H1 (cell line): ENCODE data around the gene ANO9. TPM values are rescaled to one million over a fixed set of nuclear protein-coding genes. Genes with fewer than 3 reads are reported as not detected.

ENCODE experiments used
- CTCF ChIA-PET: fragments of 300-600 bp; sonication (Branson Sonifier 250); formaldehyde crosslinking; loops from one replicate; lab custom pipeline; 2021; ENCODE audit not compliant: partially characterized antibody; lab: Charles Lee
- POLR2A ChIA-PET: fragments of 300-600 bp; sonication (Branson Sonifier 250); formaldehyde crosslinking; loops from one replicate; lab custom pipeline; 2021; ENCODE audit warnings: inconsistent platforms; ENCODE audit not compliant: partially characterized antibody; lab: Charles Lee
- DNase-seq, 2 experiments: peaks; one replicate each; pipeline versions ENCODE4 v3.0.0 to v3.0.0-alpha.2; 2010 to 2022; ENCODE audit warnings: low spot score in 2 of 2, low read depth in 1 of 2, mixed read lengths in 1 of 2
- FAIRE-seq: peaks from 2 replicates; lab custom pipeline; 2011; peaks lifted over from hg19 to GRCh38; lab: Jason Lieb, UNC
- H2AFZ ChIP-seq: 2 replicates; pipeline ENCODE4 v1.8.1; 2012; ENCODE audit warnings: low read length, inconsistent platforms
- H2AK5ac ChIP-seq: 2 replicates; pipeline ENCODE4 v1.6.1; 2013; ENCODE audit warnings: low read depth, low read length
- H2BK120ac ChIP-seq: replicated peaks from 2 replicates; pipeline ENCODE3; 2013; ENCODE audit warnings: low read depth, low read length, inconsistent platforms
- H2BK12ac ChIP-seq: 2 replicates; pipeline ENCODE4 v1.6.1; 2013; ENCODE audit warnings: low read depth, low read length
- H2BK15ac ChIP-seq: 2 replicates; pipeline ENCODE4 v1.6.1; 2013; ENCODE audit warnings: low read length
- H2BK20ac ChIP-seq: 2 replicates; pipeline ENCODE4 v1.6.1; 2013; ENCODE audit warnings: low read length
- H2BK5ac ChIP-seq: 2 replicates; pipeline ENCODE4 v1.6.1; 2013; ENCODE audit warnings: low read depth, low read length
- H3K14ac ChIP-seq: 2 replicates; pipeline ENCODE4 v1.6.1; 2013; ENCODE audit warnings: inconsistent platforms; ENCODE audit not compliant: insufficient read length
- H3K18ac ChIP-seq: 2 replicates; pipeline ENCODE4 v1.6.1; 2013; ENCODE audit warnings: low read length; ENCODE audit errors: extremely low read depth
- H3K23ac ChIP-seq: 2 replicates; pipeline ENCODE4 v1.6.1; 2013; ENCODE audit warnings: inconsistent platforms; ENCODE audit not compliant: insufficient read length
- H3K23me2 ChIP-seq: 2 replicates; pipeline ENCODE4 v1.6.1; 2013; ENCODE audit warnings: low read depth, low read length
- H3K27ac ChIP-seq: 2 replicates; pipeline ENCODE4 v1.6.1; 2011; ENCODE audit warnings: low read depth, low read length, inconsistent platforms
- H3K27me3 ChIP-seq, 4 experiments: replicated peaks in 1 of 4; 1 replicate in 1 of 4; 2 replicates in 3 of 4; pipeline versions ENCODE4 v1.6.1 to v1.8.1; 2011 to 2013; ENCODE audit warnings: low read length in 3 of 4, mild to moderate bottlenecking in 3 of 4, inconsistent platforms in 2 of 4, mixed read lengths in 2 of 4, moderate library complexity in 1 of 4; ENCODE audit not compliant: control insufficient read depth in 3 of 4, insufficient read depth in 3 of 4; ENCODE audit errors: extremely low read depth in 1 of 4
- H3K36me3 ChIP-seq, 4 experiments: 2 replicates each; pipeline versions ENCODE4 v1.6.1 to v1.8.1; 2011 to 2013; ENCODE audit warnings: mild to moderate bottlenecking in 4 of 4, low read length in 3 of 4, moderate library complexity in 2 of 4, control low read depth in 1 of 4, inconsistent platforms in 1 of 4; ENCODE audit not compliant: insufficient read depth in 4 of 4, control insufficient read depth in 2 of 4
- H3K4ac ChIP-seq: replicated peaks from 2 replicates; pipeline ENCODE3; 2013; ENCODE audit warnings: low read length, low read depth, mixed read lengths, inconsistent platforms; ENCODE audit not compliant: insufficient read length
- H3K4me1 ChIP-seq, 4 experiments: replicated peaks in 1 of 4; 1 replicate in 1 of 4; 2 replicates in 3 of 4; pipeline versions ENCODE4 v1.6.1 to v1.8.1; 2011 to 2013; ENCODE audit warnings: low read length in 3 of 4, inconsistent platforms in 2 of 4, mixed read lengths in 1 of 4; ENCODE audit not compliant: insufficient read depth in 4 of 4, control insufficient read depth in 3 of 4
- H3K4me2 ChIP-seq, 2 experiments: 2 replicates each; pipeline versions ENCODE4 v1.6.1 to v1.8.1; 2011 to 2013; ENCODE audit warnings: low read depth in 2 of 2, low read length in 2 of 2, control low read depth in 1 of 2, inconsistent platforms in 1 of 2, mild to moderate bottlenecking in 1 of 2; ENCODE audit not compliant: insufficient read depth in 1 of 2
- H3K4me3 ChIP-seq, 4 experiments: fragments of 200-600, 300-600 bp in 1 of 4; sonication (generic), shearing (Covaris generic), sonication (Bioruptor Twin) in 1 of 4; 2 replicates each; pipeline versions ENCODE4 v1.5.1 to v1.8.1; 2011 to 2016; ENCODE audit warnings: low read length in 4 of 4, low read depth in 3 of 4, control low read depth in 2 of 4, inconsistent platforms in 2 of 4, mild to moderate bottlenecking in 2 of 4, mixed read lengths in 1 of 4, moderate library complexity in 1 of 4; ENCODE audit not compliant: insufficient read depth in 2 of 4; ENCODE audit errors: extremely low read depth in 1 of 4
- H3K56ac ChIP-seq: replicated peaks from 2 replicates; pipeline ENCODE3; 2013; ENCODE audit warnings: low read depth, mild to moderate bottlenecking, mixed read lengths, low read length, inconsistent platforms; ENCODE audit not compliant: insufficient read length
- H3K79me1 ChIP-seq: 2 replicates; pipeline ENCODE4 v1.6.1; 2013; ENCODE audit warnings: low read depth, low read length, control low read depth
- H3K79me2 ChIP-seq, 2 experiments: 2 replicates each; pipeline versions ENCODE4 v1.6.1 to v1.8.1; 2012 to 2013; ENCODE audit warnings: low read length in 2 of 2, mild to moderate bottlenecking in 2 of 2, inconsistent platforms in 1 of 2; ENCODE audit not compliant: insufficient read depth in 2 of 2, control insufficient read depth in 1 of 2
- H3K9ac ChIP-seq, 4 experiments: replicated peaks in 1 of 4; 1 replicate in 1 of 4; 2 replicates in 3 of 4; pipeline versions ENCODE4 v1.6.1 to v1.8.1; 2011 to 2013; ENCODE audit warnings: low read depth in 3 of 4, low read length in 3 of 4, control low read depth in 2 of 4, mild to moderate bottlenecking in 2 of 4, moderate library complexity in 2 of 4, inconsistent platforms in 1 of 4; ENCODE audit errors: extremely low read depth in 1 of 4
- H3K9me3 ChIP-seq, 2 experiments: 2 replicates each; pipeline versions ENCODE4 v1.6.1 to v1.8.1; 2012 to 2013; ENCODE audit warnings: mild to moderate bottlenecking in 2 of 2, moderate library complexity in 2 of 2, control low read depth in 1 of 2, inconsistent platforms in 1 of 2, low read depth in 1 of 2, low read length in 1 of 2, mixed read lengths in 1 of 2; ENCODE audit not compliant: insufficient read depth in 2 of 2
- H4K20me1 ChIP-seq, 2 experiments: replicated peaks in 1 of 2; 2 replicates each; pipeline versions ENCODE3 to v1.8.1; 2011 to 2013; ENCODE audit warnings: inconsistent platforms in 2 of 2, low read length in 2 of 2, mild to moderate bottlenecking in 1 of 2; ENCODE audit not compliant: insufficient read depth in 2 of 2, control insufficient read depth in 1 of 2
- H4K5ac ChIP-seq: 2 replicates; pipeline ENCODE4 v1.6.1; 2013; ENCODE audit warnings: low read length, low read depth, mixed read lengths, inconsistent platforms; ENCODE audit not compliant: insufficient read length
- H4K8ac ChIP-seq: 2 replicates; pipeline ENCODE4 v1.8.0; 2013; ENCODE audit warnings: mild to moderate bottlenecking, moderate library complexity, low read length, inconsistent platforms; ENCODE audit not compliant: insufficient read depth; ENCODE audit errors: extremely low read depth
- H4K91ac ChIP-seq: replicated peaks from 2 replicates; pipeline ENCODE3; 2013; ENCODE audit warnings: low read length, mixed read lengths, inconsistent platforms; ENCODE audit not compliant: insufficient read length
- KDM4A ChIP-seq: IDR thresholded peaks from one replicate; pipeline ENCODE4 v1.7.1; 2012; ENCODE audit warnings: low read depth, mild to moderate bottlenecking, moderate library complexity, low read length, inconsistent platforms; ENCODE audit not compliant: severe bottlenecking
- NANOG ChIP-seq: IDR thresholded peaks from 2 replicates; pipeline ENCODE4 v1.6.1; 2011; ENCODE audit warnings: low read length, low read depth, mild to moderate bottlenecking, inconsistent platforms; ENCODE audit not compliant: insufficient read depth, poor library complexity, severe bottlenecking
- TBP ChIP-seq: IDR thresholded peaks from 2 replicates; pipeline ENCODE4 v1.6.1; 2011; ENCODE audit warnings: low read depth, low read length, improper control_type of control experiment
- WGBS, 2 experiments: shearing (Covaris generic) in 1 of 2; methylation state at CpG; one replicate each; pipeline versions ENCODE4 v1.1.6 to v1.1.7; 2013 to 2015; ENCODE audit warnings: low lambda C conversion rate in 2 of 2, mixed read lengths in 2 of 2, inconsistent platforms in 1 of 2, low coverage in 1 of 2, missing lambda C conversion rate in 1 of 2; ENCODE audit not compliant: insufficient replicate concordance in 2 of 2, insufficient coverage in 1 of 2, insufficient read length in 1 of 2; ENCODE audit errors: extremely low coverage in 1 of 2, missing lambda C conversion rate in 1 of 2; 5-methylcytosine and 5-hydroxymethylcytosine counted together
- polyA plus RNA-seq, 7 experiments: library from polyadenylated mRNA; depleted of rRNA in 3 of 7; stranded (reverse) in 5 of 7; unstranded in 2 of 7; fragments of >200 nt in 5 of 7; fragments of 200-250 nt in 2 of 7; gene quantifications; 1 replicate in 5 of 7; 2 replicates in 1 of 7; 4 replicates in 1 of 7; pipeline versions ENCODE4 v1.2.1 to v1.2.3, GENCODE V29; 2011 to 2013; ENCODE audit warnings: missing spikeins in 2 of 7, mixed read lengths in 2 of 7
- total RNA-seq: library from RNA; stranded (reverse); fragmentation: NEBNext Ultra II Directional; extraction: Animal tissue kit (Norgen Biotek cat#: 25700); gene quantifications from 2 replicates; pipeline ENCODE4 v1.2.1, GENCODE V29; 2021

ANO9 gene
- total and polyA plus RNA-seq, 2 of the 8 experiments (the other 6 are each of a cell fraction or from before 2014, with no cell fraction given): 20.0 to 20.7 TPM

DNA sequence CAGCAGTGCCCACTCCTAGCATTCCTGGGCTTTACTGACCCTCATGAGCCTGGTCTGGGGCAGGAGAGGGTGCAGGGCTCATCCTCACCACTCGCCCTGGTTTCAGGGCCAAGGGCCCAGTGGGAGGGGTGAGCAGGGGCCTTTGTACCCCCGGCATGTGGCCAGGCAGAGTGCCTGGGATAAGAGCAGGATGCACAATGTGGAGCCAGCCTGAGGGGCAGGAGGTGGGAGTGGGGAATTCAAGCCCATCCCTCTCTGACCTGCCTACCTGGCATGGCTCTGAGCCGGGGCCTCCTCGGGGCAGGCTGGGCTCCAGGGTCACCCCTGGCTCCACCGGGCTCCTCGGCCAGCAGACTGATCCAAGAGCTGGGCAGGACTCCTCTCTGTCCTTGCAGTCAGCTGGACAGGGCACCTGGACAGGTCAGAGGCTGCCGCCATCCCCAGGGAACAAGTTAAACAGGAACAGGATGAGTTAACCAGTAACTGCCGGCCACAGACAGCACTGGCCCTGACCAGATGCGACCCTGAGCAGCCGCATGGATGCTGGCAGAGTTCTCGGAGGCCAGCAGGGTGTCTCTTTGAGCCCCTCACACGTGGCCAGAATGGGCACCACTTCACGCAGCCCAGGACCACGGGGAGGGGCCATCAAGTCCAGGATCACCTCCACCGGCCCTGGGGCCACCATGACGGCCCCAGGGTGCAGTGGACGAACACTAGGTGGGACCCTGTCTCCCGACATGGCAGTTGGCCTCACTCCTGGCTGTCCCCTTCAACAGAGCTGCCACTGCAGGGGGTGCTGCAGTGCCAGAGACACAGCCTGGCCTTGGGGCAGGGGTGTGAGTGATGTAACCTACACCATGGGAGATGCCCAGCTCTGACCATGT is 32.0 kb downstream of the ANO9 start:
- Histone ChIP-seq H2AK5ac (no peak overlapping the region), H3K36me3 (no peaks in the 10 kb centered on the region), H3K4me1 (peaks cover 0 to 17% (median 7%) of the 10 kb centered on the region in 4 experiments; a peak in 5 of 7 replicates), H3K4me3 (no peak overlapping the region), H3K9me3 (no peaks in the 10 kb centered on the region), H3K23me2 (peaks cover 3% of the 10 kb centered on the region; the same call in 1 of the 2 replicates), H3K18ac (no peak overlapping the region), H3K14ac (no peak overlapping the region), H2BK15ac (no peak overlapping the region), H2BK20ac (no peak overlapping the region), H2AFZ (no peak overlapping the region), H3K4ac (no peak overlapping the region), H2BK5ac (no peak overlapping the region), H3K27me3 (peaks cover 0 to 5% (median 0%) of the 10 kb centered on the region in 4 experiments; a peak in 2 of 7 replicates), H3K79me1 (peaks cover 2% of the 10 kb centered on the region)
- CTCF ChIA-PET: interaction anchor here (0.6 to 2.4 kb wide), 4 partner anchors 13 to 109 kb away, joined by 3 to 7 read pairs (median 3); partner anchors contain the start of gene ANO9
- WGBS, 2 experiments: 88% methylated on average over 18 of the region's 18 CpGs; no CpG with 5 or more reads in 1 of the 2 experiments
- no peak for TF ChIP-seq KDM4A
- TF ChIP-seq TBP: no peak
- TF ChIP-seq NANOG: no peak
- TF ChIP-seq, all 59 proteins: peak for 0
- H3K23ac ChIP-seq: no peak overlapping the region
- no peak overlapping the region for H3K9ac ChIP-seq
- H4K8ac ChIP-seq: peak overlapping the region; percentile 51; the same call in 1 of the 2 replicates
- H3K56ac ChIP-seq: no peak overlapping the region
- POLR2A ChIA-PET: interaction anchor here (0.9 to 4.7 kb wide), 4 partner anchors 13 to 41 kb away, joined by 3 to 30 read pairs (median 4); partner anchors contain the start of genes B4GALNT4 and PTDSS2
- H4K5ac ChIP-seq: no peak overlapping the region
- no peak for FAIRE-seq
- H3K79me2 ChIP-seq: peaks cover 0 to 11% of the 10 kb centered on the region in 2 experiments; a peak in 1 of 4 replicates
- peak in 1 of 2 experiments; percentile 51 for DNase-seq
- no peak overlapping the region for H2BK120ac ChIP-seq
- no peak overlapping the region for H3K4me2 ChIP-seq
- peaks cover 14 to 21% of the 10 kb centered on the region in 2 experiments for H4K20me1 ChIP-seq
- no peak overlapping the region; the same call in 1 of the 2 replicates for H2BK12ac ChIP-seq
- H4K91ac ChIP-seq: no peak overlapping the region
- no peak overlapping the region for H3K27ac ChIP-seq
